SK-N-SH treated with all-trans-retinoic acid at 6 μM for 48 hours (cell line): ENCODE measurements around the gene NPFF.

Experiments
- ARNTL ChIP-seq: fragments of 450-650 bp; formaldehyde crosslinking; IDR thresholded peaks from 2 replicates; pipeline ENCODE4 v1.5.0; 2020; ENCODE audit warnings: low read depth, mild to moderate bottlenecking, moderate library complexity, borderline replicate concordance
- RARB ChIP-seq: fragments of 250-450 bp; sonication (Bioruptor Pico); IDR thresholded peaks from 2 replicates; pipeline ENCODE4 v1.8.0; 2021; ENCODE audit warnings: mild to moderate bottlenecking, moderate library complexity

DNA sequence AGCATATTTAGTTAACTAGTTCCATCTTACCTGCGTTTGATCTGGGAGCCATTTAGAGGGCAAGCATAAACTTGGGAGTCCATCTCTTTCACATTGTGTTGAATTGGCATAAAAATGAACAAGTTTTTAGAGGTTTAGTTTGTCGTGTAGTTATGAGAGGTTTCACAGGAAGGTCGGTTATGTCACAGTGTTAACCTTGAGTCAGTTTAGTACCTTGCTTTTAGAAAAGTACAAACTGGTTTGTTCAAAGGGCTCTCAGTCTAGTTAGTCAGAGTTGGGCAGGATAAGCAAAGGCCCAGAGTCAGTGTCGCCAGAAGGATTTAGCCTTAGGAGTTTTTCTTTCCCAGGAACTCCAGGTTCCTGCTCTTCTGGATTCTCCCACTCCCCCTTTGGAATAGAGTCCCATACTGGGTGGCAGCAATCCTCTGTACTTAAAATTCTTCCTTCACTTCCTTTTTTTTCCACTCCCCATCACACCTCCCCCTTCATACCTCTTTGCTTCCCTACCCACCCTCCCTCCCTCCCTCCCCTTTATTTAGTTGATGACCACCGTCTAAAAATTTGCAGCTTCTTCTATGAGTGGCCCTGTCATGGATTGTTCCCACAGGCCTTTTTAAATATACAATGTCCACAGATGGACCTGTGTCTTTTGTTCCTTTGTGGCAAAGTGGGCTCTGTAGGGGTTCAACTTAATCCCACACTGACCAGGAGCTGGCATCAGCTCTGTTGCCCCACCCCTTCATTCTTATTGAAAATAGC lies 43.3 kb downstream of the NPFF start:
- TF ChIP-seq ARNTL (CRISPR knock-in tag) (no peak), RARB (CRISPR knock-in tag) (no peak)
